H1 (cell line): ENCODE data around the gene ZNF451.

Experiments
- E2F6 ChIP-seq: IDR thresholded peaks from 2 replicates; pipeline ENCODE4 v1.6.1; 2012; ENCODE audit warnings: inconsistent platforms
- POLR2AphosphoS5 ChIP-seq: IDR thresholded peaks from 2 replicates; pipeline ENCODE4 v1.6.1; 2011; ENCODE audit warnings: low read depth, low read length
- SRF ChIP-seq: IDR thresholded peaks from 2 replicates; pipeline ENCODE4 v1.6.1; 2011; ENCODE audit warnings: mild to moderate bottlenecking, low read depth, low read length, moderate library complexity
- TCF12 ChIP-seq: IDR thresholded peaks from 2 replicates; pipeline ENCODE4 v1.6.1; 2011; ENCODE audit warnings: low read depth, mild to moderate bottlenecking, low read length
- TF ChIP-seq, protein P1 (sequence below), 3 experiments: IDR thresholded peaks; 1 replicate in 2 of 3; 2 replicates in 1 of 3; pipeline versions ENCODE4 v1.5.1 to v1.6.1; 2011; ENCODE audit warnings: low read length in 3 of 3, mild to moderate bottlenecking in 3 of 3, inconsistent platforms in 2 of 3, low read depth in 1 of 3, moderate library complexity in 1 of 3; ENCODE audit not compliant: insufficient read depth in 1 of 3; ENCODE audit errors: control extremely low read depth in 1 of 3

GRCh38 chr6:57109880-57110279, 19.9 kb downstream of the ZNF451 start:
- TF ChIP-seq TCF12 (no peak), E2F6 (no peak), SRF (no peak), POLR2AphosphoS5 (no peak)
- TF ChIP-seq, protein P1, sequence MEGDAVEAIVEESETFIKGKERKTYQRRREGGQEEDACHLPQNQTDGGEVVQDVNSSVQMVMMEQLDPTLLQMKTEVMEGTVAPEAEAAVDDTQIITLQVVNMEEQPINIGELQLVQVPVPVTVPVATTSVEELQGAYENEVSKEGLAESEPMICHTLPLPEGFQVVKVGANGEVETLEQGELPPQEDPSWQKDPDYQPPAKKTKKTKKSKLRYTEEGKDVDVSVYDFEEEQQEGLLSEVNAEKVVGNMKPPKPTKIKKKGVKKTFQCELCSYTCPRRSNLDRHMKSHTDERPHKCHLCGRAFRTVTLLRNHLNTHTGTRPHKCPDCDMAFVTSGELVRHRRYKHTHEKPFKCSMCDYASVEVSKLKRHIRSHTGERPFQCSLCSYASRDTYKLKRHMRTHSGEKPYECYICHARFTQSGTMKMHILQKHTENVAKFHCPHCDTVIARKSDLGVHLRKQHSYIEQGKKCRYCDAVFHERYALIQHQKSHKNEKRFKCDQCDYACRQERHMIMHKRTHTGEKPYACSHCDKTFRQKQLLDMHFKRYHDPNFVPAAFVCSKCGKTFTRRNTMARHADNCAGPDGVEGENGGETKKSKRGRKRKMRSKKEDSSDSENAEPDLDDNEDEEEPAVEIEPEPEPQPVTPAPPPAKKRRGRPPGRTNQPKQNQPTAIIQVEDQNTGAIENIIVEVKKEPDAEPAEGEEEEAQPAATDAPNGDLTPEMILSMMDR (IDR thresholded peaks at IDR 0.05; ENCODE audit: control extremely low read depth in 1 of 3, insufficient read depth in 1 of 3, low read depth in 1 of 3, low read length in 3 of 3), result no peak
